HUDEP-2 (cell line): ENCODE measurements around the gene STT3B.
"Not testable (repeated sequence)": the region's sequence is repeated elsewhere in the genome, so short reads cannot be mapped to it uniquely, and the experiment has no call there.

Experiments
- DNase-seq, 76 experiments: peaks; one replicate each; lab custom pipeline; 2025; ENCODE audit not compliant: unreplicated experiment in 76 of 76; lab: John Stamatoyannopoulos, UW

STT3B gene

DNA sequence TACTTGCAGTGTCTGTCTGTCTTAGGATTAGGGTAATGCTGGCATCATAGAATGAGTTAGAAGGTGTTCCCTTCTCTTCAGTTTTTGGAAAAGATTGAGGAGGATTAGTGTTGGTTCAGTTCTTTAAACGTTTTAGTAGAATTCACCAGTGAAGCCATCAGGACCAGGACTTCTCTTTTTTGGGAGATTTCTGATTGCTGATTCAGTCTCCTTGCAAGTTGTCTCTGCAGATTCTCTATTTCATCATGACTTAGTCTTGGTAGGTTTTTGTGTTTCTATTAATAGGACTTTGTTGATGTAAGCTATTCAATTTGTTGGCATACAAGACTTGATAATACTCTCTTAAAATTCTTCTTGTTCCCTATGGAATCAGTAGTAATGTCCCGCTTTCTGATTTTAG is 48.9 kb downstream of the STT3B start:
- DNase-seq, result no peak

DNA sequence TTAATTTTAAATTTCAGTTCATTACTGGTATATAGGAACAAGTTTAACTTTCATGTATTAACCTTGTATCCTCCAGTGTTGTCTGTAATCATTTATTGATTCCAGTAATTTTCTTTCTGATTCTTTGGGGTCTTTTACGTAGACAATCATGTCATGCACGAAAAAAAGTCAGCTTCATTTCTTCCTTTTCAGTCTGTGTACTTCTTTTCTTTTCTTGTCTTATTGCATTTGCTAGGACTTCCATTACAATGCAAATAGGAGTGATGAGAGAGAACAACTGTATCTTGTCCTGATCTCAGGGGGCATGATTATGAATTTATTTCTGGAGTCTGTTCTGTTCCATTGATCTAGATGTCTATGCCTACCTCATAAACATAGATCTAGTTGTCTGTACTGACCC is 56.5 kb downstream of the STT3B start:
- DNase-seq, result no peak

GRCh38 chr3:31590650-31591049 is 57.9 kb downstream of the STT3B start:
- no peak for DNase-seq

DNA sequence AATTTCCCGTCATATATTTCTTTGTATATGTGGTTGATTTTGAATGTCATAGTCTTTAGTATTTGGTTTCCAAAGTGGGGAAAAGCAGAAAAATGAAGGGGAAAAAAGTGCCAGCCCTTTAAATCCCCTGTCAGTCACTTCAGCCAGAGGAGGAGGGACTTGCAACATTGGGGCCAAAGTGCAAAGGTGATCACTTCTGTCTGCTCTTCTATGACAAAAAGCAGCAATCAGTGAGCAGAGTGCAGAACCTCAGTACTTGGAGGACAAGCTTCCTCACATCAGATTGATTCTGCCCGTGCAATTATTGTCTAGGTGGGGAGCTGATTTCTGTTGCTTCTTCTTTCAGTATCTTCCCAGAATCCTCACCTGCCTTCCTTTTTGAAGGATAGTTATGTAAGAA is 60.0 kb downstream of the STT3B start:
- DNase-seq, result no peak

- DNase-seq, result no peak
These were observed 63.5 kb downstream of the STT3B start for GRCh38 chr3:31596176-31596575.

- DNase-seq, result no peak
These were observed 67.7 kb downstream of the STT3B start for GRCh38 chr3:31600431-31600830.

- not testable (repeated sequence) for DNase-seq
These were observed 72.6 kb downstream of the STT3B start for GRCh38 chr3:31605333-31605732.

GRCh38 chr3:31606453-31606852 is 73.7 kb downstream of the STT3B start:
- DNase-seq, result no peak

DNA sequence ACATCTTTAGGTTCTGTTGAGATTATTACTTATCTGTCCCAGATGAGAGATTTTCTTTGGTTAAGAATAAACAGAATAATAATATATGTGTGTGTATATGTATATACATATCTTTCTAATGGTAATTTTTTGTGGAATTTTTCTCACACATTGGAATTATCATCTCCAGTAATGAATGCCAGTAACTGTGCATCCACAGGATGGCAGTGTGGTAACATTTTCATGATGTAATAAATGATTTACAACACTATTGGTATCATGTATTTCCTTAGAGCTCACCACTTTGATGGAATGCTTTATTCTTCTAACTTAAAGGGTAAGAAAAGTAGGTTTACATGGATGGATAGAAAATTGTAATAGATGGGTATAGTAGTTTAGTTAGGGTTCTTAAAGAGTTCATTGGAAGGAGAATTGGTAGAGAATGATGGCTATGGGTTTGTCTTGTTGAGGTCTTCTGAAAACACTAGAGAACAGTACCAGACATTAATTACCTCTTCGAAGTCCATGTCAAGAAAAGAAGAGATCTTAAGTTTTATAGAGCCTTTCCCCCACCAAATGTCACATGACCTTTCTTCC is 78.1 kb downstream of the STT3B start:
- DNase-seq, result peak in 3 of 76 experiments; percentile 1 to 14 (median 3)

DNA sequence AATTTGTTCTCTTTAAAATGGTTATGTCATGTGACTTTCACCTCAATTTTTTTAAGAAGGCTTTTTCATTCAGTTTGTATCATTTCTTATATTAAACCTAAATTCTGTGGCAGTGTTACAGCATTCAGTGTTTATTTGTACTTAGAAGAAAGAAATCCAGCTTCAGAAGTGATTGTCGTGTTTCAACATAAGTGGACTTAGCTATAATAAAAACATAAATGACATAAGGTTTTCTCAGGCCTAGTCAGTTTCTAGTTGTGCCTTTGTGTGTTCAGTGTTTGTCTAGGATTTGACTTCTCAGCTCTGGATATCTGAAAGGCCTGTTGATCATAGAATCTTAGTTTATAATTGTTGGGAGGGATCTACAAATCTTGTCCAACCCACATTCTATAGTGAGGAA is 80.5 kb downstream of the STT3B start:
- DNase-seq, result no peak

DNA sequence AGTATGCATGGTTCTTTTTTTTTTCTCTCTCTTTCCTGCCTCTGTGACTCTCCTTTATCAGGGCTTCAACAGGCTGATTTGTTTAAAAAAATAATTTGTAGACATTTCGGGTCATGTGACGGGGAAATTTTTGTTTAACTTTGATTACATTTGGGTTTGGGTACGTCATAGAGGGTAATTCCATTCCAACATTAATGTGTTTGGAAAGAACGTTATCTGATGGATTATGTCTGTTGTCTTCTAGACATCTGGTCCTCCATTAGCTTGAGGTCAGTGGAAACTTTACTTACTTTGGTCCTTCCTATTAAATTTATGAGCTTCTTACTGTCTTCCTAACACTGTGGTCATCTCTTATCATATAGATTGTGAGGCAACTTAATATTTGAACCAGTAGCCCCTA is 80.9 kb downstream of the STT3B start:
- peak in 1 of 76 experiments; percentile 0 for DNase-seq

DNA sequence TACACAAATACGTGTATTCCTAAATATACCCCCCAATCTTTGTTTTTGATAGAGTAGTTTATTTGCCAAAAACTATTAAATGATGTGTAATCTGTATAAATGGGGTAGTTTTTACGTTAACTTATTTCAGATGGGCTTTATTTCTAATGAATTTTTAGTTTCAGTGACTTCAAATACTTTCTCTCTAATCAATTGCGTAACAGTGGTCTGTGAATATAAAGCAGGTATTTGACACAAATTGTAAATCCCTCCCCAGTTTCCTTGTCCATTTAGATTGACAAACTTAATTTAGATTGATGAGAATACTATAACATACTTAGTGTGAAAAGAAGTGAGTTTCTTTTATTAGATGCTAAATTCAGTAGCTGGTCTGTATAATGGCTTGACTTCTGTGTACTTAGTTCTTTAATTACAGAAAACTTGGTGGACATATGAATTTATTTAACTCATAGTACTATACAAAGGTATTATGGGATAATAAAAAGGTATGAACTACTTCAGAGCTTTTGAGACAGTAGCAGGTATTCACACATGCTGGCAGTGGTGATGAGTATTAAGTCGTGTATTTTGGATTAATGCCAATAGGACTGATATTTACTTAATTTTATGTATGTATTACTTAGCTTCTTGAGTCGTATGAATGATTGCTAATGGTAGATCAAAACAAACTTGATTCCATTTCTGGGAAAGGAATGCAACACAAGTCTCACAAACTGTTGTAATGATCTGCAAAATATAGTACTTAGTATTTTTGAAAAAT is 81.6 kb downstream of the STT3B start:
- no peak for DNase-seq

DNA sequence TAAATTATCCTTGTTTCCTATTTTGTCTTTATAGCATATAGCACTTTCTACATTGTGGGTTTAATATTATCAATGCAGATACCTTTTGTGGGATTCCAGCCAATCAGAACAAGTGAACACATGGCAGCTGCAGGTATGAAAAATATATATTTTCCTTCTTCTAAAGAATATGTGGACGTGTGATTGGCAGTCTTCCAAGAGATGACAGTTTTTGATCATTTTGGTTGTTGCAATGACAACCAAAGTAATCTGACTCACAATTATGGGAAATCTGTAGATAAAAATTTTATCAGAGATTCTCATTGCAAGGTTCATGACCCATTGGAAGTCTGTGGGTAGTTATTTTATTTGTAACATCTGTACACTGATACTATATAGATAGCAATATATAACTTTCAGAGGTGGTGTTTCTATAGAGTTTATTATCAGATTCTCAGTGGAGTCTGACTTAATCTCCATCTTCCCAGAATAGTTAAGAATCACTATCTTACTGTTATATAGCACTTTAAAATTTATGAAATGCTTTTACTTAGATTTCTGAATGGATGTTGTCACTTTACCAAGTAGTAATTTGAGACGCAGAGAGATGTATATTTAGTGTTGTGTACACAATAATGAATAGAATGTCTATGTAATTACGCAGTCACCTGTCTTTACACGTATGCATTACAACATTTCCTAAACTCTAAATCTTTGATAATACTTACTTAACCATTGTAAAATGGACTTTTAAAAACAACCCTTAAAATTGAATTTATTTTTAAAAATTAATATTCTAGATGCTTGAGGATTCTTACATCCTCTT is 82.5 kb downstream of the STT3B start:
- DNase-seq, result peak in 8 of 76 experiments; percentile 1 to 42 (median 6)

GRCh38 chr3:31616711-31617110 is 84.0 kb downstream of the STT3B start:
- no peak for DNase-seq

DNA sequence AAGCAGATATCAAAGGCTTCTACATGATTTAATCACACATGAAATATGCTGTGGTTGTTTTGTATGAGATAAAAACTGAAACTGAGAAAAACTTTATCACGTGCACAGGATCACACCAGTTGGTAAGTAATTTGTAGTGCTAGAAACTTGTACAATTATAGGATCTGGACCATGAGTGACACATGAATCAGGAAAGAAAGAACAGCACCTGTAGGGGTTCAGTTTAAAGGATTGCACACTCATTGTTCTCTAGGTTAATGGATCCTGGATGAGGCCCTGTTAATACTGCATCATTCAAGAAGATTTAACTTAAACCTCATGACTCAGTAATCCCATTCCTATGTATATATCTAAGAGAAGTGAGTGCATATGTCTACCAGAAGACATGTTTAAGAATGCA is 87.9 kb downstream of the STT3B start:
- no peak for DNase-seq

DNA sequence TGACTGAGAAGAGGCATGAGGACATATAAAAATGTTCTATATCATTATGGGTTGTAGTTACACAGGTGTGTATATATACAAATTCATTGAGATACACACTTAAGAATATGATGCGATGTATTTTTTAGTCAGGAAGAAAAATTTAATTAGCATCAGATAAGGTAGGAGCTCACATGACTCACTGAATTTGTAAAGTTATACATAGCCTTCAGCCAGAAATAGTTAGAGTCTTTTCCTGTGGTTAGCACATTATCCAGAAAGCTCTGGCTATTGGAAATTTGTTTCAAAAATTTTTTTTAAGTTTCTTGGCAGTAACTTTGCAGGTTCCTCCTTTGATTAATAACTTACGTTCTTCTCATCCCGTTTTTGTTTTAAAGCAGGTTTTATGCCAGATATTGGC is 88.6 kb downstream of the STT3B start:
- DNase-seq, result no peak

GRCh38 chr3:31622636-31623288 is 90.0 kb downstream of the STT3B start:
- no peak for DNase-seq

GRCh38 chr3:31624083-31624709 is 91.5 kb downstream of the STT3B start:
- no peak for DNase-seq

DNA sequence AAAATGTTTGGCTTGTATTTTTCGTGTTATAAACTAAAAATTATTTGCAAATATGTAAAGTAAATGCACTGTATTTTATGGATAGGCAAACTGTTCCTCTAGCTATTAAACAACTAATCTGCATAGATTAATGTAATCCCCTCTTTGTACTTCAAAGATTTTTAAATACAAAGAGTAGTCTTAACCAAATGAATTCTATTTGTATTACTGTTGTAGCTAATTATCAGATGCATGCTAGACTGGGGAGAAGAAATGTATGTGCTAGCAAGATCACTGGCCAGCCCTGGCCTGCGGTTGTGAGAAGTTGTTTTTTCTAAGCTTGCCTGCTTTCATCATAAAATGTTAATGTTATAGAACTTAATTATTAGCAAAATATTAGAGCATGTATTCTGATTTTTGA is 92.6 kb downstream of the STT3B start:
- DNase-seq, result no peak

GRCh38 chr3:31629054-31629453 is 96.3 kb downstream of the STT3B start:
- DNase-seq, result no peak

GRCh38 chr3:31634476-31634875 is 101.8 kb downstream of the STT3B start:
- DNase-seq, result no peak
